ENCODE data around the gene TRIM63. TPM values are rescaled to one million over a fixed set of nuclear protein-coding genes. Genes with fewer than 3 reads are reported as not detected.

The TRIM63 gene
- total and polyA plus RNA-seq, 9 of the 15 experiments (the other 6 are each of a cell fraction or from before 2014, with no cell fraction given): 0.08 to 0.57 (median 0.36) TPM

DNA sequence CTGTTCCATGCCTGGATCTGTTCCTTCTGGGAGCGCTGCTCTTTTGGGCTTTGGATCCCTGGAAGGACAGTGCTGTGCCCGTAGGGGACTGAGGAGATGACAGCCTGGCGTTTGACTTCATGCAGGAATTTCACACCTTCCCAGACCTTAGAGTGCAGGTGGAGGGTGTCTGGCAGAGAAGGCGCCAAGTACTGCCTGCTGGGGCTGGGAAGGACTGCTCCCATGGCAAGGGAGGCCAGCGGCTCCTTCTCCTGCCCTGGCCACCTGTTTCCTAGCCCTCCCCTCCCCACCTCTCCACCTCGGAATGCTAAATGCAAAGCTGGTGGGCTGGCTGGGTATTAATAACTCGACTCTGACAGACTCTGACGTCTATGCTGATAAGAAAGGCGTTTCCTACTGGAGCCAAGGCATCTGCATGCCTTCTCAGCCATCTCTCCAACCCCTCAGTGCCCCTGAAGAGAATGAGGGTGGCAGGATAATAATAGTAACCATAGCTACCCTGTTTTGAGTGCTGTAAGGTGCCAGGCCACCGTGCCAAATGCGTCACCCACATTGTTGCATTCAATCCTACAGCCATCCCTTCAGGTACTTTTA, 26.7 kb upstream of the TRIM63 start (continued):
- TF ChIP-seq, protein P1, sequence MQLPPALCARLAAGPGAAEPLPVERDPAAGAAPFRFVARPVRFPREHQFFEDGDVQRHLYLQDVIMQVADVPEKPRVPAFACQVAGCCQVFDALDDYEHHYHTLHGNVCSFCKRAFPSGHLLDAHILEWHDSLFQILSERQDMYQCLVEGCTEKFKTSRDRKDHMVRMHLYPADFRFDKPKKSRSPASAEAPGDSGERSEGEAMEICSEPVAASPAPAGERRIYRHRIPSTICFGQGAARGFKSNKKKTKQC (CRISPR knock-in tag; IDR thresholded peaks at IDR 0.05): no peak
- TF ChIP-seq TEAD2 (tag; IDR thresholded peaks at IDR 0.05) (no peak), L3MBTL2 (IDR thresholded peaks at IDR 0.05) (peak; percentile 57), ATF1 (CRISPR knock-in tag; IDR thresholded peaks at IDR 0.05) (no peak), ATF1 (tag; IDR thresholded peaks at IDR 0.05) (peak; percentile 86), COPS2 (conservative IDR thresholded peaks at IDR 0.05) (no peak), TEAD4 (IDR thresholded peaks at IDR 0.05; ENCODE audit: low read length) (0 out of 2 replicates have a peak, but pooled peaks have one; percentile 4), TEAD4 (CRISPR knock-in tag; IDR thresholded peaks at IDR 0.05; ENCODE audit: borderline replicate concordance) (no peak), EGR1 (conservative IDR thresholded peaks at IDR 0.05) (no peak), CBX1 (IDR thresholded peaks at IDR 0.05; ENCODE audit: low read depth) (no peak), FOSL1 (tag; conservative IDR thresholded peaks at IDR 0.05) (0 out of 2 replicates have a peak, but pooled peaks have one; percentile 26), ZNF124 (CRISPR knock-in tag; IDR thresholded peaks at IDR 0.05) (no peak), GATAD2A (IDR thresholded peaks at IDR 0.05) (no peak), ATF7 (IDR thresholded peaks at IDR 0.05) (0 out of 2 replicates have a peak, but pooled peaks have one; percentile 3), PHB (CRISPR knock-in tag; IDR thresholded peaks at IDR 0.05) (no peak), RHOXF2B (CRISPR knock-in tag; conservative IDR thresholded peaks at IDR 0.05) (no peak), CREB1 (IDR thresholded peaks at IDR 0.05) (peak; percentile 55; the same call in 1 of the 2 replicates), CREB1 (CRISPR knock-in tag; IDR thresholded peaks at IDR 0.05) (no peak)
- TF ChIP-seq, protein P2, sequence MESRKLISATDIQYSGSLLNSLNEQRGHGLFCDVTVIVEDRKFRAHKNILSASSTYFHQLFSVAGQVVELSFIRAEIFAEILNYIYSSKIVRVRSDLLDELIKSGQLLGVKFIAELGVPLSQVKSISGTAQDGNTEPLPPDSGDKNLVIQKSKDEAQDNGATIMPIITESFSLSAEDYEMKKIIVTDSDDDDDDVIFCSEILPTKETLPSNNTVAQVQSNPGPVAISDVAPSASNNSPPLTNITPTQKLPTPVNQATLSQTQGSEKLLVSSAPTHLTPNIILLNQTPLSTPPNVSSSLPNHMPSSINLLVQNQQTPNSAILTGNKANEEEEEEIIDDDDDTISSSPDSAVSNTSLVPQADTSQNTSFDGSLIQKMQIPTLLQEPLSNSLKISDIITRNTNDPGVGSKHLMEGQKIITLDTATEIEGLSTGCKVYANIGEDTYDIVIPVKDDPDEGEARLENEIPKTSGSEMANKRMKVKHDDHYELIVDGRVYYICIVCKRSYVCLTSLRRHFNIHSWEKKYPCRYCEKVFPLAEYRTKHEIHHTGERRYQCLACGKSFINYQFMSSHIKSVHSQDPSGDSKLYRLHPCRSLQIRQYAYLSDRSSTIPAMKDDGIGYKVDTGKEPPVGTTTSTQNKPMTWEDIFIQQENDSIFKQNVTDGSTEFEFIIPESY (CRISPR knock-in tag; IDR thresholded peaks at IDR 0.05): 0 out of 2 replicates have a peak, but pooled peaks have one; percentile 39
- TF ChIP-seq, protein P3, sequence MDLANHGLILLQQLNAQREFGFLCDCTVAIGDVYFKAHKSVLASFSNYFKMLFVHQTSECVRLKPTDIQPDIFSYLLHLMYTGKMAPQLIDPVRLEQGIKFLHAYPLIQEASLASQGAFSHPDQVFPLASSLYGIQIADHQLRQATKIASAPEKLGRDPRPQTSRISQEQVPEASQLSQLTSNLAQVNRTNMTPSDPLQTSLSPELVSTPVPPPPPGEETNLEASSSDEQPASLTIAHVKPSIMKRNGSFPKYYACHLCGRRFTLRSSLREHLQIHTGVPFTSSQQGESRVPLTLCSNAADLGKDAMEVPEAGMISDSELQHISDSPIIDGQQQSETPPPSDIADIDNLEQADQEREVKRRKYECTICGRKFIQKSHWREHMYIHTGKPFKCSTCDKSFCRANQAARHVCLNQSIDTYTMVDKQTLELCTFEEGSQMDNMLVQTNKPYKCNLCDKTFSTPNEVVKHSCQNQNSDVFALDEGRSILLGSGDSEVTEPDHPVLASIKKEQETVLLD (IDR thresholded peaks at IDR 0.05): no peak
- TF ChIP-seq, protein P4, sequence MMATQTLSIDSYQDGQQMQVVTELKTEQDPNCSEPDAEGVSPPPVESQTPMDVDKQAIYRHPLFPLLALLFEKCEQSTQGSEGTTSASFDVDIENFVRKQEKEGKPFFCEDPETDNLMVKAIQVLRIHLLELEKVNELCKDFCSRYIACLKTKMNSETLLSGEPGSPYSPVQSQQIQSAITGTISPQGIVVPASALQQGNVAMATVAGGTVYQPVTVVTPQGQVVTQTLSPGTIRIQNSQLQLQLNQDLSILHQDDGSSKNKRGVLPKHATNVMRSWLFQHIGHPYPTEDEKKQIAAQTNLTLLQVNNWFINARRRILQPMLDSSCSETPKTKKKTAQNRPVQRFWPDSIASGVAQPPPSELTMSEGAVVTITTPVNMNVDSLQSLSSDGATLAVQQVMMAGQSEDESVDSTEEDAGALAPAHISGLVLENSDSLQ (IDR thresholded peaks at IDR 0.05): peak; percentile 86
- TF ChIP-seq, protein P5, sequence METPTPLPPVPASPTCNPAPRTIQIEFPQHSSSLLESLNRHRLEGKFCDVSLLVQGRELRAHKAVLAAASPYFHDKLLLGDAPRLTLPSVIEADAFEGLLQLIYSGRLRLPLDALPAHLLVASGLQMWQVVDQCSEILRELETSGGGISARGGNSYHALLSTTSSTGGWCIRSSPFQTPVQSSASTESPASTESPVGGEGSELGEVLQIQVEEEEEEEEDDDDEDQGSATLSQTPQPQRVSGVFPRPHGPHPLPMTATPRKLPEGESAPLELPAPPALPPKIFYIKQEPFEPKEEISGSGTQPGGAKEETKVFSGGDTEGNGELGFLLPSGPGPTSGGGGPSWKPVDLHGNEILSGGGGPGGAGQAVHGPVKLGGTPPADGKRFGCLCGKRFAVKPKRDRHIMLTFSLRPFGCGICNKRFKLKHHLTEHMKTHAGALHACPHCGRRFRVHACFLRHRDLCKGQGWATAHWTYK (CRISPR knock-in tag; IDR thresholded peaks at IDR 0.05): peak; percentile 42; the same call in 1 of the 2 replicates
- TF ChIP-seq, protein P6, sequence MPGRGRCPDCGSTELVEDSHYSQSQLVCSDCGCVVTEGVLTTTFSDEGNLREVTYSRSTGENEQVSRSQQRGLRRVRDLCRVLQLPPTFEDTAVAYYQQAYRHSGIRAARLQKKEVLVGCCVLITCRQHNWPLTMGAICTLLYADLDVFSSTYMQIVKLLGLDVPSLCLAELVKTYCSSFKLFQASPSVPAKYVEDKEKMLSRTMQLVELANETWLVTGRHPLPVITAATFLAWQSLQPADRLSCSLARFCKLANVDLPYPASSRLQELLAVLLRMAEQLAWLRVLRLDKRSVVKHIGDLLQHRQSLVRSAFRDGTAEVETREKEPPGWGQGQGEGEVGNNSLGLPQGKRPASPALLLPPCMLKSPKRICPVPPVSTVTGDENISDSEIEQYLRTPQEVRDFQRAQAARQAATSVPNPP (IDR thresholded peaks at IDR 0.05; ENCODE audit: borderline replicate concordance, insufficient read depth, insufficient read length): no peak
